ENCODE data around the gene SCN2A. TPM values are rescaled to one million over a fixed set of nuclear protein-coding genes. Genes with fewer than 3 reads are reported as not detected.
"Not testable (repeated sequence)": the region's sequence is repeated elsewhere in the genome, so short reads cannot be mapped to it uniquely, and the experiment has no call there.

The SCN2A gene
- total RNA-seq, 1 donor from 2014 or later = not detected

DNA sequence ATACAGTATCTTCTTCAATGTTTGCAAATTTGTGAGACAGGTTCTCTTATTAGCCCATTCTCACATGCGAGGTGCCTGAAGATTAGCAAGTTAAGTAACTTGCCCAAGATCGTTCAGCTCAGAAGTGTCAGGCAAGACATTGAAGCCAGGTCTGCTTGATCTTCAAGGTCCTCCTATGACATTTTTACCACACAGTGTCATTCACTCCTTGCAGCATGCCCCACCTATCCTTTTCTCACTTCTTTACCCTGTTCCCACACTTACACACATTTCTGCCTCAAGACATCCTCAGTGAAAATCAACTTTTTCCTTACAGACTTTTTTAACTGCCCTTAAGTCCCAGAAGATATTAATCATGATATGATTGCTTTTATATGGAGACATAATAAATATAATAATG is 73.8 kb downstream of the SCN2A start:
- intact Hi-C loops (cut with micrococcal nuclease) = no loop called here

GRCh38 chr2:165313509-165313908 is 74.3 kb downstream of the SCN2A start:
- intact Hi-C loops (cut with micrococcal nuclease) = no loop called here

GRCh38 chr2:165328272-165328671 is 89.1 kb downstream of the SCN2A start:
- intact Hi-C loops (cut with micrococcal nuclease) = no loop called here

DNA sequence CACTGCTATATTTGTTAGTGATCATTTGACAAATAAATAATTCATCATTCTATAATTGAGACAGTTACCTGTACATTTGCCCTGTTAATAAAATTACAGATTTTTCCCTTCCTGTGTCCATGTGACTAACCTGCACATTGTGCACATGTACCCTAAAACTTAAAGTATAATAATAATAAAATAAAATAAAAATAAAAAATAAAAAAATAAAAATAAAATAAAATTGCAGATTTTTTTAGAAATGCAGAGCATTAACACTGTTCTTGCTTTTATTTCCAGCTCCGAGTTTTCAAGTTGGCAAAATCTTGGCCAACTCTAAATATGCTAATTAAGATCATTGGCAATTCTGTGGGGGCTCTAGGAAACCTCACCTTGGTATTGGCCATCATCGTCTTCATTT is 105.1 kb downstream of the SCN2A start:
- intact Hi-C loops (cut with micrococcal nuclease) = not testable (repeated sequence)

DNA sequence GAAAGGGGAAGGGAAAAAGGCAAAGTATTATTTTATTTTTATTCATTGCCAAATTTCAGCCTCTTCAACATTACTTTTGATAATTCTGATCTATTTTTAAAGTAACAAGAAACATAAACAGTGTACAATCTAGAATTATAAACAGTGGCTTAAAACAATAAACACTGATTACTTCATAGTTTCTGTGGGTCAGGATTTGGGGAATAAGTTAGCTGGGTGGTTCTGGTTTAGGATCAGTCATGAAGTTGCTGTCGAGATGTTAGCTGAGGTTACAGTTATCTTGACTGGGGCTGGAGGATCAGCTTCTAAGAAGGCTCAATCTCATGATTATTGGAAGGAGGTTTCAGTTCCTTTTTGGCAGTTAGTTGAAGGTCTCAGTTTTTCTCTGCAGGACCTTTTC is 109.2 kb downstream of the SCN2A start:
- intact Hi-C loops (cut with micrococcal nuclease) = no loop called here

GRCh38 chr2:165349181-165349580 is 110.0 kb downstream of the SCN2A start:
- intact Hi-C loops (cut with micrococcal nuclease) = no loop called here

DNA sequence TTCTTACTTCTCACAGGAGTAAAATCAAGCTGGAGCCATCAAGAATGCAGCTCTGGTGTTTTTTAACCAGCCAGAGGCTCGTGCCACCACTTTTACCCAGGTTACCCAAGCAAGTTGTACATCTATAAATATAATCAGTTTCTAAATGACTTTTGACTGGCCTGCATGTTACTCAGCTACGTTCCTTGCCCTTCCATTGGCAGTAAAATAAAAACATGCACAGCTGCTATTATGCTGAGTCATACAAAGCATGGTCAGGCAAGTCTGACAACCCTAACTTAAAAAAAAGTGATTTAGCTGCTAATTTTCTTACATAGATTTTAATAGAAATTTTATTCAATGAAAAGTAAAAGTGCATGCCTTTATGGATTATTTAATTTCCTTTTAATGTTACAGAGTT is 118.5 kb downstream of the SCN2A start:
- intact Hi-C loops (cut with micrococcal nuclease) = no loop called here

GRCh38 chr2:165361514-165361913 is 122.3 kb downstream of the SCN2A start:
- intact Hi-C loops (cut with micrococcal nuclease) = no loop called here

DNA sequence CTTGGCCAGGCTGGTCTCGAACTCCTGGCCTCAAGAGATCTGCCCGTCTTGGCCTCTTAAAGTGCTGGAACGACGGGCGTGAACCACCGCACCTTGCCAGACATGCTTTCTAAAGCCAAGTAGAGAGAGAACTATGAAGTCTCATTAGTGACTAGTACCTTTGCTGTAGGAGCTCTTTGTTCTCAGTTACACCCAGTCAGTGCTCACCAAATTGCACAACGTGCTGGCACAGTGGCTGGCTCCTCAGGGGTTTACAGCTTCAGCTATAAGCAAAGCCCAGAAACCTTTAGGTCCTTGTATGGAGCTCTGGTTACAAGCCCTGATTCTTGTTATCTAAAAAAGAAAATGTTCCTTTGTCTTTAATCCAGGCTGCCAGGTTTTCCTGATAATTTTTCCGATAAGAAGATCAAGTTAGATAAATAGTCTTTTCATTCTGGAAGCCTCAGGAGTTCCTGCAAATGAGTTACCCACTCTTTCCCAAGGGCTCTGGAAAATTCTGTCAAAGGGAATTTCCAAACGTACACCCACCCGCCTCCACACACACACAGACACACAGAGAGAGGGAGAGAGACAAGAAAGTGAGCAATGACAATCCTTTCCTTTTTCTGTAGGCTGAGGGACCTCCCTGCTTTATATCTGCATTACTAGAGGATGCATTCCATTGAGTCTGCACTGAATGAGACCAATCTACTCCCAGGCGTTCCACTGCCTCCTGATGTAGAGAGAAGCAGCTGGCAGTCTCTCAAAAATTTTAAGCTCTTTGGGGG is 130.1 kb downstream of the SCN2A start:
- intact Hi-C loops (cut with micrococcal nuclease) = no loop called here

DNA sequence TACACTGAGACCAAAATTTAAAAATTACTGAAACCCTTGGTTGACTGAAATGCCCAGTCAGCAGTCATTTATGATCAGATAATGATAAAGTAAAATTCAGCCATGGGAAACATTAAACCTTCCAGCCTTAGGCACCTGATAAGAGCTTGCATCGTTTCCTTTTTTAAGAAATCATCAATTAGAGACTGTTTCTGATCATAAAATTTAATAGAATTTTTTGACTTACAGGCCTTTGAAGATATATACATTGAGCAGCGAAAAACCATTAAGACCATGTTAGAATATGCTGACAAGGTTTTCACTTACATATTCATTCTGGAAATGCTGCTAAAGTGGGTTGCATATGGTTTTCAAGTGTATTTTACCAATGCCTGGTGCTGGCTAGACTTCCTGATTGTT is 130.7 kb downstream of the SCN2A start:
- intact Hi-C loops (cut with micrococcal nuclease) = no loop called here

DNA sequence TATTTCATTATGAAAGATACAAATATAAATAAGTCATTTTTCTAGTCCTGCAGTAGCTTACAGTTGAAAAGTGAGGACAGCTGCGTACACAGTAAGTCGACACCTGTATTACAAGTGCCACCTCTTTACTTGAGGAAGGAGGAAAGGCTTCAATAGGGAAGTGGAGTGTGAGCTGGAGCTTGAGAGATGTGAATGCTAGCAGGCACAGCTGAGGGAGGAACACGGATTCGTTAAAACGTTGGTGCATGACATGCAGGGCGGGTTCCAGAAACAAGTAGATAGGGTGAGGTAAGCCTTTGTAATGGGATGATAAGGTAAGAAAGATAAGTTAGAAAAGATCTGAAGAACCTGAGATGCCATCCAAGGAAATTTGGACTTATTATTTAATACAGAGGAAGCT is 132.1 kb downstream of the SCN2A start:
- intact Hi-C loops (cut with micrococcal nuclease) = no loop called here

DNA sequence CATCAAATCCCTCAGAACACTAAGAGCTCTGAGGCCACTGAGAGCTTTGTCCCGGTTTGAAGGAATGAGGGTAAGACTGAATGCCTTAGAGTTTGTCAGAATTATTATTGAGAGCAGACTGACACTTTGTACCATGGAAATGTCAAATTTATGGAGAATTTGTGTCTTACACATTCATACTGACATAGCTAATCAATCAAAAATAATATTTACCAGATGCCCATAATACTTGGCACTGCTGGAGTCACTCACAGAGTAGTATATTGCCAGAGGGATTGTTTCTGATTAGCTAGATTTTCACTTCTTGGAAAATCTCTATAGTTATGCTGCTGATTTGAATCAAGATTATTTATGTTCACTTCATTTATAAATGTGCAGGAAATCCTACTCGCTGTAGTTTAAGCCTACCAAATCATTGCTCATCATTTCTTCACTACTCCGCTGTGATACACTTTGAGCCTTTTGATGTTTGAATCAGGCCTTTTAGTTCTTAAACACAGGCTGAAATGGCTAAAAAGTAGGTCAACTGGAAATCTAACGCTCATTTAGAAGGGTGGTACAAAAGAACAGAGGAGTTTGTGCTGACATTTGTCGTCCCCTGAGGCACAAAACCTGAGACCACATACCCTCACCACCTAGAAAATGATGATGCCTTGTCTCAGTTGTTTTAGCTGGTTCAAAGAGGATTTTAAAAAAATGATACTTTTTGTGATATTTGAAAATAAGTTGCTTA is 134.2 kb downstream of the SCN2A start:
- intact Hi-C loops (cut with micrococcal nuclease) = no loop called here

GRCh38 chr2:165376571-165376975 is 137.4 kb downstream of the SCN2A start:
- intact Hi-C loops (cut with micrococcal nuclease) = no loop called here

GRCh38 chr2:165382362-165382761 is 143.1 kb downstream of the SCN2A start:
- intact Hi-C loops (cut with micrococcal nuclease) = no loop called here

- intact Hi-C loops (cut with micrococcal nuclease) = loop anchor here (5.0 kb wide), 1 partner anchor 401 kb away; the partner anchor contains the start of gene GALNT3
These were observed 151.7 kb downstream of the SCN2A start for GRCh38 chr2:165390875-165391274.

GRCh38 chr2:165391791-165392190 is 152.6 kb downstream of the SCN2A start:
- intact Hi-C loops (cut with micrococcal nuclease) = loop anchor here (2.0 to 5.0 kb wide), 2 partner anchors 99 to 401 kb away; partner anchors contain the start of gene GALNT3

DNA sequence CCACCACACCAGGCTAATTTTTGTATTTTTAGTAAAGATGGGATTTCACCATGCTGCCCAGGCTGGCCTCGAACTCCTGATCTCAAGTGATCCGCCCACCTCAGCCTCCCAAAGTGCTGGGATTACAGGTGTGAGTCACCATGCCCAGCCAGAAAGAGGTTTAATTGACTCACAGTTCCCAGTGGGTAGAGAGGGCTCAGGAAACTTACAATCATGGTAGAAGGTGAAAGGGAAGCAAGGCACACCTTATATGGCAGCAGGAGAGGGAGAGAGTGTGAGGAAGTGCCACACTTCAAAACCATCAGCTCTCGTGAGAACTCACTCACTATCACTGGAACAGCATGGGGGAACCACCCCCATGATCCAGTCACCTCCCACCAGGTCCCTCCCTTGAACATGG is 159.4 kb downstream of the SCN2A start:
- intact Hi-C loops (cut with micrococcal nuclease) = not testable (repeated sequence)

DNA sequence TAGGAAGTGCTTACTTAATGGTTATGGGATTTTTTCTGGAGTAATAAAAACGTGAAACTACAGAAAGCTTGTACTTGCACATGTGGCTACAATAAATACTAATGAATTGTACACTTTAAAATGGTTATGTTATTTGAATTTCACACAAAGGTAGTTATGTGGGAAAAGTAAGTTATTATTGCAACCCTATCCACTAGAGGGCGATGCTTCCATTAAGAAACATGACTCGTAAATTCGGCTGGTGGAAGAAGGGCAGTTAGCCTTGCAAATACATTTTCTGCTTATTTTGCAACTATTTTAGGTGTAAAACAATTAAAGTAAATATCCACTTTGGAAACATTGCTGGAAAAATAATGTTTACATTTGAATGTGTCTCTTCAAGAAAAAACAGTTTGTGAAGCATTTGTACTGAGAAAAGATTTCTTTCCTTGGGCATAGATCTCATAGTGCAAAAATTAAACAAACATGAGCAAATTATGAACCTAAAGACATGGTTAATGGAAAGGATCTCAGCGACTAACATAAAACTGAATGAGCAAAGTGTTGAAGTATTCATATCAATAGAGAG is 162.2 kb downstream of the SCN2A start:
- intact Hi-C loops (cut with micrococcal nuclease) = loop anchor here (1.0 to 5.0 kb wide), 8 partner anchors 164 to 780 kb away; partner anchors contain the start of genes SCN1A, SCN2A and TTC21B

DNA sequence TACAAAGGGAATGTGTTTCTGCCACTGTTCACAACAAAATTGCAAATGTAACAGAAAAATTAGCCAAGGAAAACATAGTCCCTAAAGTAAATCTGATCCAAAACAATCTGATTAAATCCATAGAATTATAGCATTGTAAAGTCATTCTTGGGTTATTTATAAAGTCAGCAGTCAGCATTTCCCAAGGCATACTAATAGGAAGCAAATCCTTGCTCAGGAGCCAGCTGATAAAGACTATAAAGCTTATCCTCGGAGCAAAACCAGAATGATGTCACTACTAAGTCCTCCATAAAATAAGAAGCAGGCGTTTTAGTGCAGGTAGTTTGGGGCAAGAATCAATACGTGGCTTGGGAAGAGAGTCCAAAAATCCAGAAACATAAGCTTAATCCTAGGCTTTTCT is 162.9 kb downstream of the SCN2A start:
- intact Hi-C loops (cut with micrococcal nuclease) = loop anchor here (5.0 kb wide), 2 partner anchors 165 to 410 kb away; partner anchors contain the start of gene SCN2A

DNA sequence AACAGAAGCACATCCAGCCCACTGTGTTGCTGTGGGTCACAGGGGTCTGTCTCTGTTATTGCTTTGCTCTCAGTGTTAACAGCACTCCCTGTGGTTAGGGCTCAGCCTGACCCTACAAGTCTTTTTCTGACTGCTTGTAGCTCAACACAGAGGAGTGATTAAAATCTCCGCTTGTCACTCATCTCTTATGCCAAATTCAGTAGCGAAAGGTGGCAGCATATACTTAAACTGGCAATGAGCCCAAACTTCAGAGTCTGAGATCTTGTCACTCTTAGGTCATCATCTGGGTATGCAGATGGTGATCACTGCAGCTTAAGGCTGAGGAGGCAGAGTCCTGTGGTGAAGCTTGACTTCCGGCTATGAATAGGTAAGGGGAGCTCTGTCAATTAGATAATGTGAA is 167.0 kb downstream of the SCN2A start:
- intact Hi-C loops (cut with micrococcal nuclease) = no loop called here

DNA sequence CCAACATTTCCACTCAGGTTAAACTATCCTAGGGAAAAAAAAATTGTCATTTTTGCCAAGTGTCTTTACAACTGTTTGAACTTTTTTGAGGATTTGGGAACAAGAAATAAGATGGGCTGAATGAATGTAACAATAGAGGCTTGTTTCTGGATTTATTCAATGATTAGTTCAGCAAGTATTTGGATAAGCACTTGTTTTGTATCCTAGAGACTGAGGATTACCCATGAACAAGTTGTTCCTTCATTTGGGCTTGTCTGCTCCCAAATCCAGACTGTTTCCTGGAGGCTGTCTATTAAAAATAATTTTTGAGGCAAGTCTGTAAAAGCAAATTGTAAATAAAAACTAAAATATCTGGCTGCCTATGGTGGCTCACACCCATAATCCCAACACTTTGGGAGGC is 168.3 kb downstream of the SCN2A start:
- intact Hi-C loops (cut with micrococcal nuclease) = no loop called here

DNA sequence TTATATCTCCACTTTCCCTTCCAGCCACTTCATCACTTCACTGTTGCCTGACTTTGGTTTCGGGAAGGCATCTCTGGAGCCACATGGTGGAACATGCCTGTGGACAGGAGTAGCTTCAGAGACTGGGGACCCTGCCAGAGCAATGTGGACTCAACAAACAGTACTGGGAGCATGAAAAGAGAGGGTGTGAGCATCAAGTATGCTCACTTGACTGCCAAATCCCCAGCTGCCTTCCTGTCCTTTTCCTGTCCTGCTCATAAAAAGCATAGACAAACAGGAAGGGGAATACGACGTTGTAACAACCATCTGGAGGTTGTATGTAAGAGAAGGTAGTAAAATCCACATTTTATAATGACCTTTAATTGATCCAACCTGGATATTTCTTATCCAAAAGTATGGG is 169.0 kb downstream of the SCN2A start:
- intact Hi-C loops (cut with micrococcal nuclease) = no loop called here

Measured in T-helper 1 cell treated with Interleukin-12 subunit alpha and Interleukin-12 subunit beta and Interleukin-4 antibody, amounts not matched to agents 30 ng/mL and 1 ng/mL, for 36 hours (primary cell).